ENCODE data around the gene MRPS34. TPM values are rescaled to one million over a fixed set of nuclear protein-coding genes. Genes with fewer than 3 reads are reported as not detected.
"Not testable (repeated sequence)": the region's sequence is repeated elsewhere in the genome, so short reads cannot be mapped to it uniquely, and the experiment has no call there.

MRPS34 gene
- 10 to 100 TPM; 37.1 to 89.4 (median 57.9) TPM for polyA plus RNA-seq (ENCODE audit: insufficient read length in 4 of 4)

DNA sequence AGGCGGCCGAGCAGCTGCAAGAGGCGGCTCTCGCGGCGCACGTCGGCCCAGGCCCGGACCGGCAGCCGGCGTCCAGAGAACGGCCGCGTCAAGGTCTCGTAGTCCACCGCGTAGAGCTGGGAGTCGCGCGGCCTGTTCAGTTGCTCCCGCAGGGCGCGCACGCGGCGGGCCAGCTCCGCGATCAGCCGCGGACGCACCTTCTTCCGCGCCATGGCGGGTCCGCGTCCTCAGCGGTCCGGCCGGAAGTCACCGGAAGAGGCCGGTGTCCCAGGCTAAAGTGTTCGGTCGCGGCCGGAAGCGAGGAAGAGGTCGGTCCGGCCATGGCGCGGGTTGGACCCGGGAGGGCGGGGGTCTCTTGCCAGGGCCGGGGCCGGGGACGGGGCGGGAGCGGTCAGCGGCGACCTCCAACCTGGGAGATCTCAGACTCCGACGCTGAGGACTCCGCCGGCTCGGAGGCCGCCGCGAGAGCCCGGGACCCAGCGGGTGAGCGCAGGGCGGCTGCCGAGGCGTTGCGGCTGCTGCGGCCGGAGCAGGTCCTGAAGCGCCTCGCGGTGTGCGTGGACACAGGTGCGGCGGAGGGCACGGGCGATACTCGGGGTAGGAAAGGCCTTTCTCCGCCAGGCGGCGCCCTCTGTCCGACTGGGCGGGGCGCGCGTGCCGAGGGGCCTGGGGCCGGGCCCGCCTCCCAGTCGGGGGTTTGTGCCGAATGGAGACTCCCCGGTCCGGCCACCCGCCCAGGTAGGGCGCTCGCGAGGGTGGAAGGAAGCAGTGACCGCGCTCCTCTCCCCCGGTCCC lies at the start of gene MRPS34:
Gene MRPS34 (minus strand): TSS at position 227 of the 795 bp plus-strand sequence. CDS start 15 bp downstream, at position 212.
- DNase-seq (ENCODE audit: low read depth in 4 of 4, low spot score in 3 of 4), result peak; percentile 55 to 79 (median 72)

DNA sequence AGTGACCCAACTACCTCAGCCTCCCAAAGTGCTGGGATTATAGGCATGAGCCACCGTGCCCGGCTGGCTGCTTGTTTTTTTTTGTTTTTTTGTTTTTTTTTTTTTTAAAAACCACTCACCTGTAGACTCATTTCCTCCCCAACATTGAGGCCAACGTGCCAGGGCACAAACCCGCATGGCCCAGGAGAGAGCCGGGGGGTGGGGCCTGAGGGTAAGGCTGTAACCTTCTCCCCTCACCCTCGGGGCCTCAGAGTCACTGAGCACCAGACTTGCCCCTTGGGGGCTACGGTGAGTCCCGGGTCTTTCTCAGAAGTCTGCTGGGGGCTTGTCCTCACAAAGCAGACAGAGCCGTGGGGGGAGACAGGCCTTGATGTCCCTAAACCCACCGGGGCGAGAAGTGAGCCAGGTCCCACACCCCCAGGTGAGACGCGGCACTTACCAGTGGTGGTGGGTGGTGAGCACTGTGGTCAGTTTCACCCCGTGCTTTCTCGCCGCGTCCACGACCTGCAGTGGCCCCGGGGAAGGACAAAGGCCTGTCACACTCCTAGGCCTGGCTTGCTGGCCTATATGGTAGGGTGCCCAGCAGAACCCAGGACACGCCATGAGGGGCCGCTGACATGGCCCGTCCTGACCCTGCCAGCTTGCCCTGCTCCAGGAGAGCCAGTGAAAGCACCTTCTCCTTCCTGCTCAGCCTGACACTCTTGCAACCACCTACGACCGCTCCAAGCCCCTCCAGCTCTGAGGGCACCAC lies 49.1 kb upstream of the MRPS34 start:
- DNase-seq (ENCODE audit: low read depth in 4 of 4, low spot score in 3 of 4), result no peak

DNA sequence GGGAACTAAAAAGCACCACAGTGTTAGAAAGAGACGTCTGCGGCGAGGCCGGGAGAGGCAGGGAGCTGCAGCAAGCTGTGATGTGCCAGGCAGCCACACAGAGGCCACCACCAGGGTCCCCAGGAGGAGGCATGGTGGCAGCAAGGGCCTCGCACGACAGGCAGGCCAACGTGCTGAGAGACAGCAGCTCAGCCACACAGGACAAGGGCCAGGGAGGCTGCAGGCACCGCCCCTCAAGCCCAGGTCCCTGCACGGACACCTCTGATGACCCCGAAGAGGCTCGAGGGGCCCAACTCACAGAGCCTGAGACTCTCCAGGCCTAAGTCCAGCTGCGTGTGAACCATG lies 48.0 kb upstream of the MRPS34 start:
- DNase-seq (ENCODE audit: low read depth in 4 of 4, low spot score in 3 of 4), result no peak

DNA sequence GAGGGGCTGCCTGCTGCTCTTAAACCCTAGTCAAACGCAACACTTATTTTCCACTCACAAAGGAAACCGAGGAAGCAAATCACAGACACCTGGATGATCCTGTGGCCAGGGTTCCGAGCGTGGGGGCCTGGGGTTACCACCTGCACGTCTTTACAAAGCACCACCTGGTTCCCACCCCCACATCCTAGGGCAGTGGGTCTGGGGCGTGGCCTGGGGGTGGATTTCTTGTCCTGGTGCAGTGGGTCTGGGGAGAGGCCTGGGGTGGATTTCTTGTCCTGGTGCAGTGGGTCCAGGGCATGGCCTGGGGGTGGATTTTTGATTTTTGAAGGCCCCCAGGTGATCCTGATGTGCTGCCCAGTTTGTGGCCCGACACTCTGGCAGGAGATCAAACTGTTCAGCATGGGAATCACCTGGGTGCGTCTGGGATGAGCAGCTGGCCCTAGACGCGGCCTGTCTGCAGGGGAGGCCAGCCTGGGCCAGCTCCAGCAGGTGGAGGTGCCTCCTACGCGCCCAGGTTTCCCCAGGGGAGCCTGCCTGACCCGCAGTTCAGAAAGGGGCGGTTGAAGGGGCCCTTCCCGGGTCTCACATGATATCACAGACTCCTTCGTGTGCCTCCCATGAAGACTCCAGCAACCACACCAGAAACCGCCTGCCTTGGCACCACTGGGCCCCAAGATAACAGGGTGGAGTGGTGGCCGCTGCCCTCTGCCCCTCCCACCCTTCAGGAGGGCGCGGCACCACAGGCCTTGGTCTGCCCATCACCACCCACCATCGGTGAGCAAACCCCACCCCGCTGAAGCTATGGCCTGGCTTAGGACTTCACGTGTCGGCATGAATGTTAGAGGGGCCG lies 47.4 kb upstream of the MRPS34 start:
- DNase-seq (ENCODE audit: low read depth in 4 of 4, low spot score in 3 of 4), result no peak

DNA sequence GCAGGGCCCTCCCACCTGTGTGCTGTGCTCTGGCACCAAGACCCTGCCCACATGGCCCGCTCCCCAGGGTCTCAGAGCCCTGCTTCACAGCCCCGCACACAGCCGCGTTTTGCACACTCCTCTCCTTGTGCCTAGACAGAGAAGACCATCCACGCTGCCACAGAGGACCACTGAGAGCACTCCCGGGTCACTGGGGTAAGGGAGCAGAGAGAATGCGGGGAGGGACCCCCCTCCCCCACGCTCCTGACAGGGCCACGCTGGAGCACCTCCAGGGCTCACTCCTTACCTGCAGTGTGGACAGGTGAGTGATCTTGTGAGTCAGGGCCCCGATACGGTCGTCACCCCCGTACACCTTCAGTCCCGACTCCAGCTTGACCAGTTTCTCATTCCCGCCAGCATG lies 46.7 kb upstream of the MRPS34 start:
- no peak for DNase-seq (ENCODE audit: low read depth in 4 of 4, low spot score in 3 of 4)

DNA sequence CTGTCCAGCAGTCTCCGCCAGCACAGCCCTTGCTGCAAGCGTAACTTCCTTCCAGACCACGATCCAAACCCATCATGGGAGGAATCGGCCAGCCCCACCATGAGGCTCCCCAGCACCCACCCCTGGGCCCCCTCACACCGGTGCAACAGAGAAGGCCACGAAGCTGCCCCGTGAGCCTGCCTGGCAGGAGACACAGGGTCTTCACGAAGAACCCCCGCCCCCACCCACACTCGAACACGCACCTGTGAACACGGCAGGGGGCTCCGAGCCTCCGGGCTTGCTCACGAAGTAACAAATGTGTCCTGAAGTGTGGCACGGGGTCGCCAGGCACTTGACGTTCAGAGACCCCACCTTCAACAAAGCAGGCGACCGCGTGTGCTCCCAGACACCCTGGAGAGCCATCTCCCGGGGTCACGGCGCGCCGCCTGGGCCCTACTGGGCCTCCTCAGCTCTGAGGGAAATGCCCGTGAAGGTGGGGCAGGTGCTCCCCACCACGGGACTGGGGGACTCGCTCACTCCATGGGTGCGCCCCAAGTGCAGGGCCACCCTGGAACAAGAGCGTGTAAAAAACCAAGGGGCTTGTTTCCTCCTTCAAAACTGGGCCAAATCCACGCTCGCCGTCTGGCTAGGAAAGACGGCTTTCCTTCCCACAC lies 46.1 kb upstream of the MRPS34 start:
- DNase-seq (ENCODE audit: low read depth in 4 of 4, low spot score in 3 of 4), result no peak

DNA sequence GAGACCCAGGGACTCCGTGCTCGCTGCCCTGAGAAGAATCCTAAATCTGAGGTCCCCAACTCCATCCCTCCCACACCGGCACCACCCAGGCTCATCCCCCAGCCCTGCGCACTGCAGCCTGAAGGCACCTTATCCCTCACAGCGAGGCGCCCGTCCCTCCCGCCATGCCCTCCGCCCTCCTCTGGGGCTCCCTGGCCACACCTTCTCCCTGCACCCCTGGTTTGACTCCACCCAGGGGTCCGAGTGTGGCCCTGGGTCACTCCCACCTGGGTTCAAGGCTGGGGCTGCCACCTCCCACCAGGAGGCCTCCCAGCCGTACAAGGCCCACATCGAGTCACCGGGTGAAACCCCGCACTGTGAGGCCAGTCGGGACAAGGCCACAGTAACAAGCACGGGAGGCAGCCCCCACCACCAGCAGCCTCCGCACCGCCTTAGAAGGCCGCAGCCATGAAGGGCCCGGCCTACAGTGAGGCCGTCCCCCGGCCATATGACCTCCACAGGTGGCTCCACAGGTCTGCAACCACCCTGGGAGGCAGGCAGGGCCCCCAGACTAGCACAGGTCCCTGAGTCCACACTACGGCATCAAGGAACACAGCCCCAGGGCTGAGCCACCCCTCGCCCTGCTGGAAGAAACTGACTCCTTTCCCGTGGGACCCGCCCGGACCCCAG lies 45.4 kb upstream of the MRPS34 start:
- no peak for DNase-seq (ENCODE audit: low read depth in 4 of 4, low spot score in 3 of 4)

DNA sequence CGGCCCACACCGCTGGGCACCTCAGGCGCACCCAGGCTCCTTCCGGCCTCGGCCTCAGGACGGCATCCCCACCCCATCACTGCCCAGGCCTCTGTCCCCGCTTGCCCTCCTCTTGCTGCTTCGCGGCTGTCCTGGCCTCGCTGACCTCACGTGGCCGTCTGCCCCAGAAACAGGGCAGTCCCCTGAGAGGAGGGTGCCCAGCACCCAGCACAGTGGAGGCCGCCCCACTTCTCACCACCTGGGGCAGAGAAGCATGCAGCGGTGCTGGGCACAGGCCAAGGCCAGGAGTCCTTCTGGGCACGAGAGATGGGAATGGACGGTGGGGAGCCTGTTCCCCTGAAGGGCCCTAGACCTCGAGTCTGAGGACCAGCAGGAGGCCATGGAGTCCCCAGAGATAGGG lies 44.8 kb upstream of the MRPS34 start:
- no peak for DNase-seq (ENCODE audit: low read depth in 4 of 4, low spot score in 3 of 4)

DNA sequence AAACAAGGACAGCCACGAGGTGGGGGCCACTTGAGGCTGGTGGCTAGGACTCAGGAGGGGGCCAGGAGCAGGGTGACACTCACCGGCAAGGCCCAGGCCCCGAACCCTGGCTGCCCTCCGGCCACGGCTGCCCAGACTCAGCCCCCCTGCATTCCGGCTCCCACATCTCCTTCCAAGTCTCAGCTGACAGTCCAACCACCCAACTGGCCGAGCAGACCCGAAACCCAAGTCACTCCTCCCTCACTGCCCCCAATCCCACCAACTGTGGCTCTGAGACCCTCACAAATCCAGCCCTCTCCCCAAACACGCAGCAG lies 44.3 kb upstream of the MRPS34 start:
- no peak for DNase-seq (ENCODE audit: low read depth in 4 of 4, low spot score in 3 of 4)

DNA sequence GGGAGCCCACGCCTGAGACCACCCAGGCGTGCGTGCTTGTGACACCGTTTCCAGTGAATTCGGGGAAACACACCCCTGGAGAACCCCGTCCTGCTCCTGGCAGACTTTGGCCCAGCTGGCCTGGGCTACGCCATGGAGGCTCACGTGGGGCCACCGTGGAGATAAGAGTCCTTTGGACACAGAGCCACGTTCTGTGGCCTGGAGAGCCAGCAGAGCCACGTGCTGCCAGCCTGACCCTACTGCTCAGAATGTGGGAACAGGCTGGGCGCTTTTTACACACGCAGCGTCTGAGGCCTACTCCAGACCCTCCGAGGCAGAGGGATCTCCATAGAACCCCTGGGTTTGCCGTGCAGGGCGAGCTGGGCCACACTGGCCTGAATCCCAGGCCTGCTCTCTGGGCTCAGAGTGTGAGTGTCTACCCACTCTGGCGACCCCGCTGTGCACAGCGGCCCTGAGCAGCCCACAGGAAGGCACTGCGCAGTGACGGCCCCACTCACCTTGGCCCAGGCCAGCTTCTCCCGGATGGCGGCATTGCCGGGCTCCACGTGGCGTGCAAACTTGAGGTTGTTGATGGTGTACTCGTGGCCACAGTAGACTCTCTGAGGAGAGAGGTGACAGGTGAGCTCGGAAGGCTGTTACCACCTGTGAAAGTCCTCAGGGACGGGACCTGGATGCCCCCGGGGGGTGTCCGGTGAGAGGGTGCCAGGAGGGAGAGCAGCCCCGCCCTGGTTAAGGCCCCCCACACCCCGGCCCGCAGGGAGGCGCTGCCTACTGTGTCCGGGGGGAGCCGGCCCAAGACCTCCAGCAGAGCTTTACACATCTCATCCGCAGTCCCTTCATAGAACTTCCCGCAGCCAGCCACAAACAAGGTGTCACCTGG lies 43.7 kb upstream of the MRPS34 start:
- no peak for DNase-seq (ENCODE audit: low read depth in 4 of 4, low spot score in 3 of 4)

DNA sequence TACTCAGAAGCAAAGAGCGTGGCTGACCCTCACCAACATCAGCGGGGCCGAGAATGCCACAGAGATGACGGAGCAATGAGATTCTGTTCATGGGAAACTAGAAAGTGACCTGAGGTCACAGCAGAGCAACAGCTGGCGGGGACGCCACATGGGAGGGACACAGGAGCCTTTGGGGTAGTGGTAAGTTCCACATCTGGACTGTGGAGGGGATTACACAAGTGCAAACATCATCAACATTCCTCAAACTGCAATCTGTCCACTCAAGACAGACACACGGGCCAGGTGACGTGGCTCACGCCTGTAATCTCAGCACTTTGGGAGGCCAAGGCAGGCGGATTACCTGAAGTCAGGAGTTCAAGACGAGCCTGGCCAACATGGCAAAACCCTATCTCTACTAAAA lies 42.5 kb upstream of the MRPS34 start:
- DNase-seq (ENCODE audit: low read depth in 4 of 4, low spot score in 3 of 4), result no peak

DNA sequence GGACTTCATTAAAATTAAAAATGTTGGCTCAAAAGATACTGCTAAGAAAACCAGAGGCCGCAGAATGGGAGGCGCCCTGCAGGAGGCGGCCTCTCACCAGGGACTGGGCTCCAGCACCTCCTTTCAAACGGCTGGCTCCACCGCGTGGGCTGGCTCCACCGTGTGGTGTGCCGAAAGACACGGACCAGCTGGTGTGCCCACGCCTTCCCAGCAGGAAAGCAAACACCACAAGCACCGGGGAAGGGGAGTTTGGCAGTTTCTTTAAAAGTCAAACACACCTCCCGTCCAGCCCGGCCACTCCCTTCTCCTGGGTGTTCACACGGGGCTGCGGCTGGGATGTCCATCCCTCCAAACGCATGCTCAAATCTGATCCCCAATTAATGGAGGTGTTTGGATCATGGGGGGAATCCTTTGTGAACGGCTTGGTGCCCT lies 39.8 kb upstream of the MRPS34 start:
- DNase-seq (ENCODE audit: low read depth in 4 of 4, low spot score in 3 of 4), result no peak

DNA sequence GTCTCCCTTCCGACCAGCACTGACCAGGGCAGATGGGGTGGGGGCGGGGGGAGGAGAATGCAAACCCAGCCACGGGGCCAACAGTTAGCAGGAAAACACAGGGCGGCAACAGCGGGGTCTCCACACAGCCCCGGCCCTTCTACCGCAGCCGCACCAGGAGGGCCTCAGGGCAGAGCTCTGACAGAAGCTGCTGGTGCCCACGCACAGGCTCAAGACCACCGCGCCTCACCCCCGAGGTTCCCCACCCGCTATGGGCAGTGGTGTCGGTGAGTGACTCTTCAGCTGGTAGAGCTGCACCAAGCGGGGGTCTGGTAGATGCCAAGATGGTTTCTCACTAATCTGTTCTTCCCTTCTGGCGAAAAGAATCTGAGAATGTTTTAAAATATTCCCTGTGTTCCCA lies 37.6 kb upstream of the MRPS34 start:
- DNase-seq (ENCODE audit: low read depth in 4 of 4, low spot score in 3 of 4), result no peak

DNA sequence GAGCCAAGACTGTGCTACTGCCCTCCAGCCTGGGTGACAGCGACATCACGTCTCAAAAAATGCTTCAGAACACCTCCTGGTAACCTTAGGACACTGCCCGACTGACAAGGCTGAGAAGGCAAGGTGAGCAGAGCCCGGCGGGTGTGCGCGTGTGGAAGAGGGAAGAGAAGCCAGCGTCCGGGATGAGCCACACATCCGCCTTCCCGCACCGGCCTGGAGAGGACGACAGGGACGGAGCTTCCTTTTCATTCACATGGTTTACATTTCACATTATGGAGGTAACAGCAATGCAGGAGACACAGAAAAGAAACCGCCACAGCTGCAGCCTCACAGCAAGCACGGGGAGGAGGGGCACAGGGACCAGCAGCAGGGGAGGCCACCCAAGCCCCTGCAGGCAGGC lies 37.2 kb upstream of the MRPS34 start:
- DNase-seq (ENCODE audit: low read depth in 4 of 4, low spot score in 3 of 4), result no peak

DNA sequence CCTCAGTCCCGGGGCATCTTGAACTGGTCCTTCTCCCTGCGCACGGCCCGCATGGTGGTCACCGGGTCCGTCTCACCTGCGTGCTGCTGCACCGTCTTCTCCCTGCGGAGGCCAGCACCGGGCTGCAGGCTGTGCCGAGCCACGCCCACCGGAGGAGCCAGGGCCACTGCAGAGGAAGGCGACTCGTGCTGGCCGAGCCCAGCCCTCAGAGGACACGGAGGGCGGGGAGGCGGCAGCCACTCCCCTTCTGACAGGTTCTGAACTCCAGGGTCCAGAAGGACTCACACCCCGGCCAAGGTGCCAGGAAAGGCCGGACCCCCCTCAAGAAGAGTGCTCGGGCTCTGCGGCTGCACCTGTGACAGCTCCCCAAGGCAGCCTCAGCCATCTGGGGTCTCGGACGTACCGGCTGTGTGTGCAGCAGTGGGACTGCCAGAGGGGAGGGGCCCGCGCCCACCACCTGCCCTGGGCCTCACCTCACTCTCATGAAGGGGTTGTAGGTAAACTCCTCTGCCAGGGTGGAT lies 36.4 kb upstream of the MRPS34 start:
- DNase-seq (ENCODE audit: low read depth in 4 of 4, low spot score in 3 of 4), result no peak

DNA sequence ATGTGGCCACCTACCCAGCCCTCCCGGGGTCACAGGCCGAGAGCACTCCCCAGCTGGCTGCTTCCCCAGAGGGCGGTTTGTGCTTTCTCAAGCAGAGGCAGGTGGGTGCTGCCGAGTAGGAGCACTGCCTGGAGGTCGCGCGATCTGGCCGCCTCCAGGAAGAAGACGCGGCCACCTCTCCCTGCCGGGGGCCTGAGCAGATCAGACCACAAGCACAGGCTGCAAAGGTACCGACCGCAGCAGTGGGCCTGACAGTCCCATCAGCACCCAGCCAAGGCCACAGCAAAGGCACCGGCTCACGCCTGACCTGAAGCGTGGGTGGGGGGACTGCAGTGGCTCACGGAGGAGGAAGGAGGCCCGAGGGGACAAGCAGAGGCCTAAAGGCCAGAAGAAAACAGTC lies 35.8 kb upstream of the MRPS34 start:
- DNase-seq (ENCODE audit: low read depth in 4 of 4, low spot score in 3 of 4), result no peak

DNA sequence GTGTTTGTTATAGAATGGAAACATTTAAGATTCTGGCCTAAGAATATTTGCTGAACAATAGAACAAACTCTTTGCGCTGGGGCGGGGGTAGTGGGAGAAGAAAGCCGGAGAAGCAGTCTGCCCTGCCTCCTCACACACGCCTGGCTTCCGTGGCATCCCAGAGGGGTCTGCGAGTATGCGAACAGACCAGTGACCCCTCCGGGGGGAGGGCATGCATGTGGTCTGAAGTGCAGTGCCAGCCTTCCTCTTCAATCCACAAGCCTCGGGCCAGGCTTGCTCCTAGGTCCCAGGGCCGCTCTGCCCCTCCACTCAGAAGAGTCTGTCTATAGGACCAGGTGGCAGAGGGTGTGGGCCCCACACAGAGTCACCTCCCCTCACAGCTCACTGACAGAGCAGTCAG lies 34.7 kb upstream of the MRPS34 start:
- DNase-seq (ENCODE audit: low read depth in 4 of 4, low spot score in 3 of 4), result no peak

DNA sequence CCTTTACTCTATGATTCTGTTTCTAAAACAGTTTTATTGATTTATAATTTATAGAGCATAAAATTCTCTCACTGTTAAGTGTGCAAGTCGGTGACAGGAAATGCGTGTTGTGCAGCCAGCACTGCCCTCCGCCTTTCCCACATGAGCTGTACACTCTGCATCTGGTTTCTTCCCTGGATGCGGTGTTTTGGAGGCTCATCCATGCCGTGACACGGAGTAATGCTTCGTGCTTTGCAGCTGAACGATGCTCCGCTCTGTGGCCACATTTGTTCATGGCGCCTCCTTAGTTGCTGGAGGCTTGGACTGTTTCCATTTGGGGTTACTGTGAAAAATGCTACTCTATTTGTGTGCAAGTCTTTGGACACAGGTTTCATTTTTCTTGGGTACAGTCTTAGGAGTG lies 27.8 kb upstream of the MRPS34 start:
- DNase-seq (ENCODE audit: low read depth in 4 of 4, low spot score in 3 of 4), result no peak

DNA sequence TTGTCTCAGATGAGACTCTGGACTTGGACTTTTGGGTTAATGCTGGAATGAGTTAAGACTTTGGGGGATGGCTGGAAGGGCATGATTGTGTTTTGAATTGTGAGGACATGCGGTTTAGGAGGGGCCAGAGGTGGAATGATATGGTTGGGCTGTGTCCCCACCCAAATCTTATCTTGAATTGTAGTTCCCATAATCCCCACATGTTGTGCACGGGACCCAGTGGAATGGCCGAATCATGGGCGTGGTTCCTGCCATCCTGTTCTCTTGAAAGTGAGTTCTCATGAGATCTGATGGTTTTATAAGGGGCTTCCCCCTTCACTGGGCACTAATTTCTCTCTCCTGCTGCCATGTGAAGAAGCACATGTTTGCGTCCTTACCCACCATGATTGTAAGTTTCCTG lies 26.3 kb upstream of the MRPS34 start:
- DNase-seq (ENCODE audit: low read depth in 4 of 4, low spot score in 3 of 4), result not testable (repeated sequence)

Measured in left renal pelvis (tissue), 4 donors.